HepG2 (cell line): ENCODE data around the gene SLC17A3. TPM values are rescaled to one million over a fixed set of nuclear protein-coding genes. Genes with fewer than 3 reads are reported as not detected.

Experiments used
- ATAC-seq: fragments of 200-7000 bp; cut with Tn5 transposase; 3 replicates; pipeline ENCODE4 v1.9.1; 2020; ENCODE audit warnings: mild to moderate bottlenecking, moderate library complexity
- BruUV-seq: library from RNA; stranded (reverse); fragments of 400-500 nt; replicated peaks from 2 replicates; lab custom pipeline; 2021; lab: Mats Ljungman, UMichigan
- CTCF ChIA-PET: fragments of 300-600 bp; formaldehyde crosslinking; extraction: SDS; loops from one replicate; lab custom pipeline; 2021; ENCODE audit warnings: low total read pairs, inconsistent platforms, low intra/inter-chr PET ratio; lab: Yijun Ruan, JAX
- POLR2A ChIA-PET: fragments of 350-600 bp; sonication (Branson Sonifier 250); formaldehyde crosslinking; loops from one replicate; lab custom pipeline; 2020; ENCODE audit warnings: antibody characterized with exemption, inconsistent platforms; lab: Yijun Ruan, JAX
- DNase-seq: peaks from one replicate; pipeline ENCODE4 v3.0.0-alpha.2; 2015; ENCODE audit warnings: low spot score
- FAIRE-seq: peaks from 3 replicates; lab custom pipeline; 2011; peaks lifted over from hg19 to GRCh38; lab: Jason Lieb, UNC
- H2AFZ ChIP-seq: one replicate; pipeline ENCODE4 v1.6.1; 2011; ENCODE audit warnings: low read length, inconsistent platforms
- H3K27ac ChIP-seq: fragments of 300-600 bp; 3 replicates; pipeline ENCODE4 v1.8.0; 2011; ENCODE audit warnings: mixed run types, mild to moderate bottlenecking, mixed read lengths, low read length, inconsistent platforms; ENCODE audit not compliant: insufficient read depth; ENCODE audit errors: extremely low read length
- H3K27me3 ChIP-seq, 2 experiments: fragments of 200-600 bp in 1 of 2; 2 replicates in 1 of 2; 3 replicates in 1 of 2; pipeline versions ENCODE4 v1.6.0 to v1.8.0; 2011; ENCODE audit warnings: low read length in 2 of 2, mild to moderate bottlenecking in 2 of 2, moderate library complexity in 2 of 2, inconsistent platforms in 1 of 2; ENCODE audit not compliant: insufficient read depth in 2 of 2, control insufficient read depth in 1 of 2
- H3K36me3 ChIP-seq, 2 experiments: fragments of 200-600 bp in 1 of 2; replicated peaks in 1 of 2; 2 replicates in 1 of 2; 3 replicates in 1 of 2; pipeline versions ENCODE4 v1.5.1 to v1.8.0; 2011; ENCODE audit warnings: low read length in 2 of 2, inconsistent platforms in 1 of 2; ENCODE audit not compliant: insufficient read depth in 2 of 2, control insufficient read depth in 1 of 2
- H3K4me1 ChIP-seq: 2 replicates; pipeline ENCODE4 v1.5.1; 2012; ENCODE audit warnings: low read length, inconsistent platforms; ENCODE audit not compliant: insufficient read depth
- H3K4me2 ChIP-seq: 2 replicates; pipeline ENCODE4 v1.6.0; 2011; ENCODE audit warnings: low read depth, low read length, inconsistent platforms
- H3K4me3 ChIP-seq, 3 experiments: fragments of 200-600 bp in 1 of 3; sonication (generic), shearing (Covaris generic) in 1 of 3; replicated peaks in 1 of 3; 2 replicates each; pipeline ENCODE4 v1.5.1; 2011 to 2016; ENCODE audit warnings: low read length in 3 of 3, inconsistent platforms in 2 of 3, low read depth in 2 of 3, mild to moderate bottlenecking in 2 of 3, control low read depth in 1 of 3, mixed read lengths in 1 of 3; ENCODE audit not compliant: insufficient read depth in 1 of 3
- H3K79me2 ChIP-seq: one replicate; pipeline ENCODE4 v1.6.1; 2011; ENCODE audit warnings: low read length, inconsistent platforms; ENCODE audit not compliant: insufficient read depth
- H3K9ac ChIP-seq: 2 replicates; pipeline ENCODE4 v1.6.0; 2011; ENCODE audit warnings: mild to moderate bottlenecking, low read depth, low read length, inconsistent platforms; ENCODE audit not compliant: insufficient read depth
- H3K9me3 ChIP-seq: 2 replicates; pipeline ENCODE4 v1.5.1; 2012; ENCODE audit warnings: mild to moderate bottlenecking, low read length
- H4K20me1 ChIP-seq: 2 replicates; pipeline ENCODE4 v1.6.0; 2011; ENCODE audit warnings: inconsistent platforms, mild to moderate bottlenecking, low read length, moderate library complexity; ENCODE audit not compliant: insufficient read depth
- HHEX ChIP-seq: IDR thresholded peaks from 2 replicates; pipeline ENCODE4 v1.6.1; 2016; ENCODE audit warnings: control low read depth
- HNRNPH1 ChIP-seq: fragments of 200-400 bp; formaldehyde crosslinking; optimal IDR thresholded peaks from 2 replicates; pipeline ENCODE3; 2017; ENCODE audit warnings: mild to moderate bottlenecking, low read depth, low read length
- NAIF1 ChIP-seq: sonication (generic); formaldehyde crosslinking; IDR thresholded peaks from 2 replicates; pipeline ENCODE4 v1.5.0; 2020; ENCODE audit warnings: mild to moderate bottlenecking, missing genetic modification reagents, borderline replicate concordance
- ZBTB3 ChIP-seq: sonication (generic); formaldehyde crosslinking; IDR thresholded peaks from 2 replicates; pipeline ENCODE4 v1.4.0; 2020; ENCODE audit warnings: low read depth, mild to moderate bottlenecking, moderate library complexity, missing genetic modification reagents, borderline replicate concordance
- ZNF572 ChIP-seq: sonication (generic); formaldehyde crosslinking; IDR thresholded peaks from 2 replicates; pipeline ENCODE4 v1.5.1; 2020; ENCODE audit warnings: mild to moderate bottlenecking, missing genetic modification reagents
- ZNF691 ChIP-seq: sonication (generic); formaldehyde crosslinking; IDR thresholded peaks from 2 replicates; pipeline ENCODE4 v1.4.0; 2020; ENCODE audit warnings: missing genetic modification reagents, low read depth, mild to moderate bottlenecking, borderline replicate concordance
- WGBS: methylation state at CpG from one replicate; pipeline ENCODE4 v1.1.6; 2017; ENCODE audit warnings: low lambda C conversion rate; 5-methylcytosine and 5-hydroxymethylcytosine counted together
- in situ Hi-C: cut with HindIII; loops from 2 replicates; pipeline ENCODE4 v1.10.0; 2017; ENCODE audit warnings: low pct_unique_long_range_greater_than_20kb; ENCODE audit not compliant: extremely low pct_ligation_motif_present
- intact Hi-C: fragments of 100-400 bp; cut with micrococcal nuclease; formaldehyde crosslinking; loops from one replicate; pipeline ENCODE4 v1.10.0; 2022; ENCODE audit not compliant: unreplicated experiment
- polyA plus RNA-seq, 8 experiments: library from polyadenylated mRNA; depleted of rRNA in 3 of 8; stranded (reverse) in 7 of 8; unstranded in 1 of 8; fragments of >200 nt; fragmentation: Illumina TruSeq in 4 of 8; extraction: Trizol in 4 of 8; gene quantifications; 2 replicates each; pipeline versions ENCODE4 v1.2.1 to v1.2.3, GENCODE V29; 2011 to 2016; ENCODE audit warnings: low read depth in 4 of 8, missing spikeins in 1 of 8, mixed read lengths in 1 of 8; ENCODE audit not compliant: insufficient read depth in 1 of 8
- total RNA-seq, 5 experiments: library from RNA; depleted of rRNA; stranded (reverse); fragments of >200 nt; fragmentation: Illumina TruSeq; extraction: Trizol; gene quantifications; 2 replicates each; pipeline ENCODE4 v1.2.3, GENCODE V29; 2016; ENCODE audit warnings: low read depth in 1 of 5
- TF ChIP-seq, protein P1 (sequence below): sonication (generic); formaldehyde crosslinking; IDR thresholded peaks from 2 replicates; pipeline ENCODE4 v1.5.0; 2020; ENCODE audit warnings: mild to moderate bottlenecking, missing genetic modification reagents, moderate library complexity

Gene SLC17A3
- total and polyA plus RNA-seq, 2 of the 13 experiments (the other 11 are each of a cell fraction or from before 2014, with no cell fraction given) = 0.09 to 0.11 TPM

DNA sequence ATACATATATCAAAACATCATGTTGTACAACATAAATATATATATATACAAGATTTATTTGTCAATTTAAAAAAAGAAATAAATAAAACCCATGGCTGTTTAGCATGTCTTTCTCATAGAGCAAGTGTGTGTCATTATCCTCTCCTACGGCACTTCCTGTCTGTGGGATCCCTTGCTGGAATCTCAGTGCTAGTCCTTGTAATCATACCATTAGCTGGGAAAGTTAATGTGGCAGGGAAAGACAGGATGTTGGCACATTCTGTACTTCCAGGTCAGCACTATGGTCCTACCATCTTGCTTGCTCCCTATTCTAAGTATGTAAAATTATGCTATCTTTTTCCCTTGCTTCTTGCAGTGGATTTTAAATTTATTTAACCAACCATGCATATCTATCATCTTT is 9.5 kb upstream of the SLC17A3 start:
- in situ Hi-C loops = loop anchor here (5.0 to 25.0 kb wide), 2 partner anchors 166 to 621 kb away; no protein-coding TSS in a partner anchor
- POLR2A ChIA-PET = no interaction called here
- no peak overlapping the region for H2AFZ ChIP-seq

DNA sequence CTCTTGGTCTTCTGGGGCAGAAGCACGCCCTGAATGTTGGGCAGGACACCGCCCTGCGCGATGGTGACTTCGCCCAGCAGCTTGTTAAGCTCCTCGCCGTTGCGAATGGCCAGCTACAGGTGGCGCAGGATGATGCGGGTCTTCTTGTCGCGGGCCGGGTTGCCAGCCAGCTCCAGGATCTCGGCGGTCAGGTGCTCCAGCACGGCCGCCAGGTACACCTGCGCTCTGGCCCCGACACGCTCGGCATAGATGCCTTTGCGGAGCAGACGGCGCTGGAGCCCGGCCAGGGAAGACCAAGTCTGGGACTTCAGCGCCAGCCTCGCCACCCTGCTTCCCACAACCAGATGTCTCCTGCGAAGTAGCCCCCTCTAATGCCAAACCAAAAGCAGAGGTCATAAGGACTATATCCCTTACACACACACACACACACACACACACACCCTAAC is 8.0 kb upstream of the SLC17A3 start:
- intact Hi-C loops (no loop called here), in situ Hi-C loops (loop anchor here (5.0 to 25.0 kb wide), 2 partner anchors 165 to 620 kb away; no protein-coding TSS in a partner anchor)
- H3K4me3 ChIP-seq = no peak overlapping the region
- ATAC-seq = no peak
- H3K9me3 ChIP-seq = no peaks in the 10 kb centered on the region
- FAIRE-seq = no peak
- no peak for DNase-seq
- ChIA-PET CTCF (no interaction called here), POLR2A (no interaction called here)
- TF ChIP-seq, protein P1, sequence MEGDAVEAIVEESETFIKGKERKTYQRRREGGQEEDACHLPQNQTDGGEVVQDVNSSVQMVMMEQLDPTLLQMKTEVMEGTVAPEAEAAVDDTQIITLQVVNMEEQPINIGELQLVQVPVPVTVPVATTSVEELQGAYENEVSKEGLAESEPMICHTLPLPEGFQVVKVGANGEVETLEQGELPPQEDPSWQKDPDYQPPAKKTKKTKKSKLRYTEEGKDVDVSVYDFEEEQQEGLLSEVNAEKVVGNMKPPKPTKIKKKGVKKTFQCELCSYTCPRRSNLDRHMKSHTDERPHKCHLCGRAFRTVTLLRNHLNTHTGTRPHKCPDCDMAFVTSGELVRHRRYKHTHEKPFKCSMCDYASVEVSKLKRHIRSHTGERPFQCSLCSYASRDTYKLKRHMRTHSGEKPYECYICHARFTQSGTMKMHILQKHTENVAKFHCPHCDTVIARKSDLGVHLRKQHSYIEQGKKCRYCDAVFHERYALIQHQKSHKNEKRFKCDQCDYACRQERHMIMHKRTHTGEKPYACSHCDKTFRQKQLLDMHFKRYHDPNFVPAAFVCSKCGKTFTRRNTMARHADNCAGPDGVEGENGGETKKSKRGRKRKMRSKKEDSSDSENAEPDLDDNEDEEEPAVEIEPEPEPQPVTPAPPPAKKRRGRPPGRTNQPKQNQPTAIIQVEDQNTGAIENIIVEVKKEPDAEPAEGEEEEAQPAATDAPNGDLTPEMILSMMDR = peak; percentile 27; the same call in 1 of the 2 replicates
- no peak for TF ChIP-seq HNRNPH1
- no peaks in the 10 kb centered on the region for H4K20me1 ChIP-seq
- no peak overlapping the region for H3K27ac ChIP-seq
- no peaks in the 10 kb centered on the region for H3K27me3 ChIP-seq
- BruUV-seq = no TSS peak
- no peaks in the 10 kb centered on the region for H3K36me3 ChIP-seq
- H3K4me1 ChIP-seq = peaks cover 18% of the 10 kb centered on the region
- no peaks in the 10 kb centered on the region for H3K79me2 ChIP-seq
- H3K9ac ChIP-seq = no peak overlapping the region
- no peak overlapping the region for H3K4me2 ChIP-seq
- no peak overlapping the region for H2AFZ ChIP-seq
- WGBS = 95% methylated on average over 27 of the region's 28 CpGs

More for the DNA sequence above, 9.5 kb upstream of the SLC17A3 start:
- Histone ChIP-seq H3K27me3 (no peaks in the 10 kb centered on the region), H3K4me3 (no peak overlapping the region), H3K9ac (no peak overlapping the region), H3K9me3 (no peaks in the 10 kb centered on the region), H3K36me3 (no peaks in the 10 kb centered on the region), H3K4me2 (no peak overlapping the region), H3K4me1 (peaks cover 18% of the 10 kb centered on the region), H3K27ac (no peak overlapping the region), H3K79me2 (no peaks in the 10 kb centered on the region), H4K20me1 (no peaks in the 10 kb centered on the region)
- CTCF ChIA-PET = no interaction called here
- intact Hi-C loops = no loop called here
- TF ChIP-seq NAIF1 (CRISPR knock-in tag) = no peak
- no peak for TF ChIP-seq ZBTB3
- TF ChIP-seq ZNF572 = no peak
- no peak for TF ChIP-seq HHEX (CRISPR knock-in tag)
- no peak for TF ChIP-seq ZNF691
- FAIRE-seq (no peak), DNase-seq (no peak), ATAC-seq (no peak)
- BruUV-seq = no TSS peak
- 96% methylated on average over 1 of the region's 1 CpG for WGBS
